Mononuclear cell (primary cell): ENCODE measurements around the gene ELN. TPM values are rescaled to one million over a fixed set of nuclear protein-coding genes. Genes with fewer than 3 reads are reported as not detected.

Experiments
- H3K27me3 ChIP-seq: 2 replicates; pipeline ENCODE4 v1.6.0; 2011; ENCODE audit warnings: low read length, control low read depth; ENCODE audit not compliant: insufficient read depth
- H3K4me1 ChIP-seq: 2 replicates; pipeline ENCODE4 v1.5.1; 2011; ENCODE audit warnings: mild to moderate bottlenecking, low read length, control low read depth; ENCODE audit not compliant: insufficient read depth
- H3K4me3 ChIP-seq: 2 replicates; pipeline ENCODE4 v1.5.1; 2011; ENCODE audit warnings: mild to moderate bottlenecking, low read length, moderate library complexity
- H3K9me3 ChIP-seq: 2 replicates; pipeline ENCODE4 v1.5.1; 2011; ENCODE audit warnings: low read depth, mild to moderate bottlenecking, control low read depth, low read length
- total RNA-seq: library from RNA; depleted of rRNA; stranded (reverse); fragments of >200 nt; gene quantifications from one replicate; pipeline ENCODE4 v1.2.3, GENCODE V29; 2012

Gene ELN
- total RNA-seq, 1 donor = not detected

- no peaks in the 10 kb centered on the region for H3K27me3 ChIP-seq
- H3K4me3 ChIP-seq = no peak overlapping the region
- no peaks in the 10 kb centered on the region for H3K4me1 ChIP-seq
- H3K9me3 ChIP-seq = no peaks in the 10 kb centered on the region
These were observed 25.7 kb downstream of the ELN start for GRCh38 chr7:74053589-74054186.

DNA sequence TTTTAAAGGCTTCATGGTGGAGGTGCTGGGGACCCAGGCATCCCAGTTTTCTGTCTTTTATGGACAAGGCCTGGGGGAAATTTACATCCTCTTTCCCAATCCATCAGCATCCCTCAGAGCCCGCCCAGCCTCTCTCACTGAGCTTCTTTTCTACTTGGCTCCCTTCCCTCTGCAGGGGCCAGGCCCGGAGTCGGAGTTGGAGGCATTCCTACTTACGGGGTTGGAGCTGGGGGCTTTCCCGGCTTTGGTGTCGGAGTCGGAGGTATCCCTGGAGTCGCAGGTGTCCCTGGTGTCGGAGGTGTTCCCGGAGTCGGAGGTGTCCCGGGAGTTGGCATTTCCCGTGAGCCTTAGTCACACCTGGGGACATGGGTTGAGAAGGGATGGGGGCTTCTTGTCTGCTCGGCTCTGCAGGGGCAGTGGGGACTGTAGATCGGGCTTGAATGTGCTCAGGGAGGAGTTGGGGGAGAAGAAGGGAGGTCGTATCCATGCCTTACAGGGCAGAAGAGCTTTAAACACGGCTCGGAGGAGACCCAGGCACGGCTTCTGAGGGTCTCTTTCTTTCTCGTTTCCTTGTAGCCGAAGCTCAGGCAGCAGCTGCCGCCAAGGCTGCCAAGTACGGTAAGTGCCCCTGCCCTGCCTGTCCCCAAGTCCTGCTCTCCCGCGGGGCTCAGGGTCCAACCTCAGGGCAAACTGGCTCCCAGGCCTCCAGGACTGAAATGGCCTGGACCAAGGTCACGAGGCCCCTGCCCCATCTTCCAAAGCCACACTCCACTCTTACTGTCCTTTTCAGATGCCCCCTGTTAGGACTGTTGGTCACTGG is 28.3 kb downstream of the ELN start:
- Histone ChIP-seq H3K4me3 (no peak overlapping the region), H3K9me3 (no peaks in the 10 kb centered on the region), H3K27me3 (no peaks in the 10 kb centered on the region), H3K4me1 (no peaks in the 10 kb centered on the region)

- H3K9me3 ChIP-seq = no peaks in the 10 kb centered on the region
These were observed 29.4 kb downstream of the ELN start for GRCh38 chr7:74057216-74057925.

GRCh38 chr7:74057987-74058386 is 30.0 kb downstream of the ELN start:
- H3K27me3 ChIP-seq = no peaks in the 10 kb centered on the region
- H3K4me3 ChIP-seq = no peak overlapping the region
- H3K4me1 ChIP-seq = peaks cover 4% of the 10 kb centered on the region
- no peaks in the 10 kb centered on the region for H3K9me3 ChIP-seq

More at GRCh38 chr7:74057216-74057925, 29.4 kb downstream of the ELN start:
- peaks cover 4% of the 10 kb centered on the region for H3K4me1 ChIP-seq
- no peak overlapping the region for H3K4me3 ChIP-seq
- H3K27me3 ChIP-seq = no peaks in the 10 kb centered on the region

GRCh38 chr7:74058486-74058885 is 30.5 kb downstream of the ELN start:
- Histone ChIP-seq H3K4me3 (no peak overlapping the region), H3K4me1 (peaks cover 4% of the 10 kb centered on the region), H3K9me3 (no peaks in the 10 kb centered on the region), H3K27me3 (no peaks in the 10 kb centered on the region)

GRCh38 chr7:74059037-74059436 is 31.1 kb downstream of the ELN start:
- Histone ChIP-seq H3K27me3 (no peaks in the 10 kb centered on the region), H3K4me1 (peaks cover 4% of the 10 kb centered on the region), H3K4me3 (no peak overlapping the region), H3K9me3 (no peaks in the 10 kb centered on the region)

GRCh38 chr7:74059681-74060588 is 32.0 kb downstream of the ELN start:
- Histone ChIP-seq H3K9me3 (no peaks in the 10 kb centered on the region), H3K4me3 (no peak overlapping the region), H3K27me3 (no peaks in the 10 kb centered on the region), H3K4me1 (peaks cover 4% of the 10 kb centered on the region)

DNA sequence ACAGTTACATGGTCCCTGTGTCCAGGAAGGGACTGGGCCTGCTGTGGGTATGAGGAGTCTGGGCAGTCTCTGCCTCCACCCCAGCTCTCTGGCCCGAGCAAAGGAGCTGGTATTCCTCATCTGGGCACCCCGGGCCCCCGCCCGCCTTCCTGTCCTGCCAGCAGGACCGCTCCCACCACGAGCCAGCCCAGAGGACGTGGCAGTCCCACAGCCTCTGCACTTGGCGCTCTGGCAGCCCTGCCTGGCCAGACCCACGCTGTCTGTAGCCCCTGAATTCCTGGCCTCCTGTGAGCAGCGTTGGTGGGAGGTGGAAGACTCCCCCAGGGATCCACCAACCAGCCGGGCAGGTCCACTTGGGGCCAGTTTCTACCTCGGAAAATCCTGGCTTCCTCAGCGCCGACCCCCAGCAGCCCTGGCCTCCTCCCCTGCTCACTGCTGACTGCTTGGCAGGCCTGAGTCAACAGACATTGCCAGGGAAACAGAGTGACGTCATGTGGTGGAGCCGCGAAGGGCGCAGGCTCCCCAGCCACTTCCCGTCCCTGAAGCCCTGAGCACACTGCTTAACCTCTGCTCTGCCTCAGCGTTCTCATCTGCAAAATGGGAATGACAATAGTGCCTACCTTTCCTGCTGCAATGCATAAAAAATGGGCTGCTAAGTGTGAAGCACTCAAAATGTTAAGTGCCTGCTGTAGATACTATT is 34.0 kb downstream of the ELN start:
- Histone ChIP-seq H3K9me3 (no peaks in the 10 kb centered on the region), H3K27me3 (no peaks in the 10 kb centered on the region), H3K4me3 (no peak overlapping the region), H3K4me1 (peaks cover 4% of the 10 kb centered on the region)

GRCh38 chr7:74063223-74063641 is 35.3 kb downstream of the ELN start:
- Histone ChIP-seq H3K27me3 (no peaks in the 10 kb centered on the region), H3K4me1 (peaks cover 4% of the 10 kb centered on the region), H3K4me3 (no peak overlapping the region), H3K9me3 (no peaks in the 10 kb centered on the region)

DNA sequence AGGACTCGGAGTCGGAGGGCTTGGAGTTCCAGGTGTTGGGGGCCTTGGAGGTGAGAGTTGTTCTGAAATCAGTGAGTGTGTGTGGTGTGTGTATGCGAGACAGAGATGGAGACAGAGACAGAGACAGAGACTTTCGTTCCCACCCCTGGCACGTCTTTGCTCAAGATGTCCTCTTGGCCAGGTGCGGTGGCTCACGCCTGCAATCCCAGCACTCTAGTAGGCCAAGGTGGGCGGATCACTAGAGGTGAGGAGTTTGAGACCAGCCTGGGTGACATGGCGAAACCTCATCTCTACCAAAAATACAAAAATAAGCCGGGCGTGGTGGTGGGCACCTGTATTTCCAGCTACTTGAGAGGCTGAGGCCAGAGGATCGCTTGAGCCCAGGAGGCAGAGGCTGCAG is 35.7 kb downstream of the ELN start:
- Histone ChIP-seq H3K27me3 (no peaks in the 10 kb centered on the region), H3K9me3 (no peaks in the 10 kb centered on the region), H3K4me1 (peaks cover 4% of the 10 kb centered on the region), H3K4me3 (no peak overlapping the region)

- peaks cover 4% of the 10 kb centered on the region for H3K4me1 ChIP-seq
- H3K9me3 ChIP-seq = no peaks in the 10 kb centered on the region
- no peaks in the 10 kb centered on the region for H3K27me3 ChIP-seq
- no peak overlapping the region for H3K4me3 ChIP-seq
These were observed 36.7 kb downstream of the ELN start for GRCh38 chr7:74064696-74065095.

DNA sequence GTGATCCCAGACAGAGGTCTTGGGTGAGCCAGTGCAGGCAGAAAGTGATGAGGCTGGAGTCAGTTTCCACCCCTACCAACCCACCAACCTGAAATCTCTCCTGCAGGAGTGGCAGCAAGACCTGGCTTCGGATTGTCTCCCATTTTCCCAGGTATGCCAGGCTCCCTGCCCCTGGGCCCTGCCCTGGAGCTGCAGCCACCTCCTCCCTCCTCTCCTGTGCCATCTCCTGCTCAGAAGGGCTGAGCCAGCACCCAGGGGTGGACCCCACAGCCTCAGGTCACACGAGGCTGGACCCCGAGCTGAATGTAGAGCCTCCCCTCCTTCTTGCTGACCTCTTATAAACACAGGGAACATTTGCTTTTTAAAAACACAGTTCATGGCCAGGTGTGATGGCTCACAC is 38.7 kb downstream of the ELN start:
- H3K27me3 ChIP-seq = no peaks in the 10 kb centered on the region
- H3K4me3 ChIP-seq = no peak overlapping the region
- H3K9me3 ChIP-seq = no peaks in the 10 kb centered on the region
- H3K4me1 ChIP-seq = peaks cover 4% of the 10 kb centered on the region

DNA sequence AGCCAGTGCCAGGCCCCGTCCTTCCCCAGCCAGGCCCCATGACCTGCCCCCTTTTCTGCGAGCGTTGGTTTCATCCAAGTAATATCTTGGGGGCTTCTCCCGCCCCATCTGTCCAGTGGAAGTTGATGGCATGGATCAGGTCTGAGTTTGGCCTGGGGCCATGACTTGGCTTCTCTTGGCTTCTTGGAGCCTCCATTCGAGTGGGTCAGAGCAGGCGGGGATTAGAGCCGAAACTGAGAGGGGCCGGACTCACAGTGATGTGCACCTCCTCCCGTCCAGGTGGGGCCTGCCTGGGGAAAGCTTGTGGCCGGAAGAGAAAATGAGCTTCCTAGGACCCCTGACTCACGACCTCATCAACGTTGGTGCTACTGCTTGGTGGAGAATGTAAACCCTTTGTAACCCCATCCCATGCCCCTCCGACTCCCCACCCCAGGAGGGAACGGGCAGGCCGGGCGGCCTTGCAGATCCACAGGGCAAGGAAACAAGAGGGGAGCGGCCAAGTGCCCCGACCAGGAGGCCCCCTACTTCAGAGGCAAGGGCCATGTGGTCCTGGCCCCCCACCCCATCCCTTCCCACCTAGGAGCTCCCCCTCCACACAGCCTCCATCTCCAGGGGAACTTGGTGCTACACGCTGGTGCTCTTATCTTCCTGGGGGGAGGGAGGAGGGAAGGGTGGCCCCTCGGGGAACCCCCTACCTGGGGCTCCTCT is 40.6 kb downstream of the ELN start:
- Histone ChIP-seq H3K4me1 (no peaks in the 10 kb centered on the region), H3K9me3 (no peaks in the 10 kb centered on the region), H3K4me3 (no peak overlapping the region), H3K27me3 (no peaks in the 10 kb centered on the region)
